GM18861 (cell line): ENCODE results near the gene UBAC2.
A peak's percentile ranks its signal among the peaks of the same experiment; 100 is the strongest.

Experiments used
- ATAC-seq: cut with Tn5 transposase; IDR thresholded peaks from one replicate; pipeline ENCODE4 v1.9.1; 2021; ENCODE audit not compliant: unreplicated experiment

UBAC2 gene

DNA sequence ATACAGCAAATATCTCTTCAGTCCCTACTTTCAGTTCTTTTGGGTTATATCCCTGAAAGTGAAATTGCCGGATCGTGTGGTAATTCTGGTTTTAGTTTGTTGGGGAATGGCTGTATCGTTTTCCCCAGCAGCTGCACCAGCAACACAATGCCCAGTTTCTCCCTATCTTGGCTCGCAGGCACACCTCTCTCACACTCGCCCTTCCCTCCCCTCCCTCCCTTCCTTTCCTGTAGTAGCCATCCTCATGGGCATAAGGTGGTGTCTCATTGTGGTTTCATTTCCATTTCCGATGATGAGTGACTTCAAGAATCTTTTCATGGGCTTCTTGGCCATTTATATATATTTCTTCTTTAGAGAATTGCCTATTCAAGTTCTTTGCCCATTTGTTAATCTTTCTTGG, 66.2 kb downstream of the UBAC2 start:
- ATAC-seq = no peak

DNA sequence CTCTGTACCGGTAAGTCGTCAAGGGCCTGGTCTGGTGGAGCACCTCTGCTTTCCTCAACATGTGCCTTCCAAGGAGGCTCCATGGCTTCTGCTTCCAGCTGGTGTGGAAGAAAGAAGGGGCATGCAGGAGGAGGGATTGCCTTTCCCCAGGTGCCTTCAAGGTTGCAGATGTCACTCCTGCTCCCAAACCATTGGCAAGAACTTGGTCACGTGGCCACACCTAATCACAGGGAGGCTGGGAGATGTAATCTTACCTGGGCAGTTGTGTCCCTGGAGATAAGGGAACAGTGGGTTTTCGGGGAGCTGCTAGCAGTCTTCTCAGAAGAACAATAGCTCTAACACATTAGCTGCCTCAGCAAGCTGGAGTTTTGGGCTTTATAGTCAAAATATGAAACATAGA, 67.3 kb downstream of the UBAC2 start:
- ATAC-seq = no peak

DNA sequence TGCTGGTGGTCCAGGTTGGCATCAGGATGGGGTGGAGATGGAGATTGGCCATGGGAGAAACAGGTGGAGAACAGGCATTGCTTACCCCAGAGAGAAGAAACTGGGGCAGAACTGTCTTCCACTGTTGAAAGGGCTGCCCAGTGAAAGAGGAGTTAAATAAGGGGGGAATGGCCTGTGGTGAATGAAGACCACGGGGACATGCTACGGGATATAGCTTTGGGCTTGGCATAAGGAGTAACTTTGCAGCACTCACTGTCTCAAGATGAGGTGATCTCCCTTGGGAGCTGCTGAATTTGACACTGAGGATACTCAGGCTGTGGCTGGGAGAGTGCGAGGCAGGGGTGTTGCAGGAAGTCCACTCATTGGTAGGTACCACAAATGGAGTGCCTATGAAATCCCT, 68.2 kb downstream of the UBAC2 start:
- no peak for ATAC-seq

GRCh38 chr13:99269627-99270241, 69.1 kb downstream of the UBAC2 start:
- peak; percentile 67 for ATAC-seq

GRCh38 chr13:99270518-99270917, 69.9 kb downstream of the UBAC2 start:
- ATAC-seq = no peak

DNA sequence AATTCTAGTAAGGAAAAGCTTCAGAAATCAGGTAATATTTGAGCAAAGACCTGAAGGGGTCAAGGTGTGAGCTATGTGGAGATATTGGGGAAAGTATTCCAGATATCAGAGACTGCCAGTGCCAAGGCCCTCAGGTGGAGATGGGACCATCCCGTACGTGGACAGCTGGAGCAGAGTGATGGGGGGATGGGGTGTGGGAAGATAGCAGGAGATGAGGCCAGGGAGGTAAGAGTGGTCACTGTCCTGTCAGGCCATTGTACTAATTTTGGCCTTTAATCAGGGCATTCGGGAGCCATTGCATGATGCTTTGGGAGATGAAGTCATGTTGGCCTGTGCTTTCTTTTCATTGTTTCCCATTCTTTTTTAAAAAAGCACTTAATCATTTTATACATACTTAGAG, 70.6 kb downstream of the UBAC2 start:
- no peak for ATAC-seq

- ATAC-seq = no peak
Measured at GRCh38 chr13:99272481-99272880, 71.8 kb downstream of the UBAC2 start.

DNA sequence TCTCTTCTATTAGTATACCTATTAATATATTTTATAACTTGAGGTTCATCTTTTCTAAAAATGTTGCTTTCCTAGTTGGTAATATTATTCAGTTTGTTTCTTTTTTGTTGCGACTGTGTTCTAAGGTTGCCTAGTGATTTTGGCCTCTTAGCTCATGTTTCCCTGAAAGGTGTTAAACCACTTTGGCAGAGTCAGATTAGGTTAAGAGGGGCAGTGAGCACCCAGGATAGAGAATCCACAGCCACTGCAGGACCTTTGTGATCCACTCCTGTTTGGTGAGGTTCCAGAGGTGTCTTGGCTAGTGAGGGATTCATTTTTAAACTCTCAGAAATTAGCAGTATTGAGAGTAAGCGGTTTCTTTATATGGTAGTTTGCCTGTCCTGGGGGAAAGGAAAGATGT, 72.5 kb downstream of the UBAC2 start:
- no peak for ATAC-seq

- ATAC-seq = no peak
Measured at GRCh38 chr13:99275093-99275469, 74.4 kb downstream of the UBAC2 start.

DNA sequence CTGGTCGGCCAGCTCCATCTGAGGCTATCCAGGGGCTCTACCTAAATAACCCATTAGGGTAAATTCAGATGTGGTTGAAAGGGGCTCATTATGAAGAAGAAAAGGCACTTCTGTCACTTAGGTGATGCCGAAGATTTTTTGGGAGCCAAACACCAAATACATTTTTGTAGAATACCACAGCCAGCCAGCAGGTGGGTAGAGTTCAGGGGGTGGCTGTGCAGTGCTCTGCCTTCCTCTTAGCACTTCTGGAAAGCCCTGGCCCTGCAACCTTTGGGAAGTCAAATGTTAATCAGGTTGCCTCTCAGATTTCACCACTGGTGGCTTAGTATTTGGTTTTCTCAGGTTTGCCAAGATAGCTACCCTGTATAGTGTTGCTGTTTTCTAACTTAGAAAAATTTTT, 76.1 kb downstream of the UBAC2 start:
- no peak for ATAC-seq

GRCh38 chr13:99277629-99278028, 77.0 kb downstream of the UBAC2 start:
- ATAC-seq = no peak

GRCh38 chr13:99278200-99278599, 77.5 kb downstream of the UBAC2 start:
- no peak for ATAC-seq

GRCh38 chr13:99278843-99279242, 78.2 kb downstream of the UBAC2 start:
- no peak for ATAC-seq

DNA sequence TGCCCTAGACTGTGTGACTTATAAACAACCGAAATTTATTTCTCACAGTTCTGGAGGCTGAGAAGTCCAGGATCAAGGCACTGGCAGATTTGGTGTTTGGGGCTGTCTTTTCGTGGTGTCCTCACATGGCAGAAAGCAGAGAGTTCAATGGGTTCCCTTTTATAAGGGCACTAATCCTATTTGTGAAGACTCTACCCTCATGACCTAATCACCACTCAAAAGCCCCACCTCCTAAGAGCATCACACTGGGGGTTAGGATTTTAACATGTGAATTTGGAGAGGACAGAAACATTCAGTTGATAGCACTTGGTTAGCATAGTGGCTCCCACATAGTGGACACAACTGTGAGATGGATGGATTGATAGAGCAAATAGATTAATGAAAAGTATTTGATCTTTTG, 79.0 kb downstream of the UBAC2 start:
- ATAC-seq = no peak

GRCh38 chr13:99280166-99280565, 79.5 kb downstream of the UBAC2 start:
- ATAC-seq = no peak

- ATAC-seq = peak; percentile 59
Measured at GRCh38 chr13:99281811-99282263, 81.2 kb downstream of the UBAC2 start.

DNA sequence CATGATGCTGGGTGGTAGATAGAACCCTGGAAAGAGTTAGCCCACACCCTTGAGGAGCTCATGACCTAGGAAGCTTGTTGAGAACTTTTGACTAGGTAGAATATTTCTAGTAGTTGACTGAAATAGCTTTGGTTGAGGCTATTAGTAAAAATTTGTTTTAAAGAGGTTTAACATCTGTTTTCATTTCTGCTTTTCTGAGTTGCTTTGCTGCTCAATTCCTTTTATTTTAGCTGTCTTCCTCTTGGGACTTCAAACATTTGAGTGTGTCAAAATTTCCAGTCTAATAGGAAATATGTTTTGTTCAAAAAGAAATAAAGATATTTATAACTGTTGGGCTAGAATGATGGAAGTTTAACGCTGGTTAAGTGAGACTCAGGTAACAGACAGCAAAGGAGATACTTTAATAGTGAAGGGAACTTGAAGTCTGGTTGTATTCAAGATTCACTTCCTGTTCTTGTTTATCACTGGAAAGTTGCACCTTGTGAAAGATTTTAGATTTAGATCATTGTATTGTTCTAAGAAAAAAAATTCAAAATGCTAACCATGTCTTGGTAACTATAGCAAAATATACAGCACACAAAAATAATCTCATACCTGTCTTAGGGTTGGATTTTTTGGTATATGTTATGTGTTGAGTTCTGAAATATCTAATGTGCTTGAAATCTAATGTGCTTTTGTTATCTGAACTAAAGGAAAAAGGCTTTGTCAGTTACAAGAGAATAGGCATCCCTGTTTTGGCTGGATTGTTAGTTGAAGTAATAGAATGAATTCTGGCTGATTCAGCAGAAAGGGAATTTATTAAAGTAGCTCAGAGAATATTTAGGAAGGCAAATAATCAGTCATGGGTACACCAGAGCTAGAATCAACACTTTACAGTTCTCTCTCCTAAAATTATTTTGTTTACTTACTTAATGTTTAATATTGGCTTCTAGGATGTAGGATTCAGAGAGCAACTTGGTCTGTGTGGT, 81.9 kb downstream of the UBAC2 start:
- ATAC-seq = peak; percentile 62

GRCh38 chr13:99285432-99286182, 85.0 kb downstream of the UBAC2 start:
- no peak for ATAC-seq

DNA sequence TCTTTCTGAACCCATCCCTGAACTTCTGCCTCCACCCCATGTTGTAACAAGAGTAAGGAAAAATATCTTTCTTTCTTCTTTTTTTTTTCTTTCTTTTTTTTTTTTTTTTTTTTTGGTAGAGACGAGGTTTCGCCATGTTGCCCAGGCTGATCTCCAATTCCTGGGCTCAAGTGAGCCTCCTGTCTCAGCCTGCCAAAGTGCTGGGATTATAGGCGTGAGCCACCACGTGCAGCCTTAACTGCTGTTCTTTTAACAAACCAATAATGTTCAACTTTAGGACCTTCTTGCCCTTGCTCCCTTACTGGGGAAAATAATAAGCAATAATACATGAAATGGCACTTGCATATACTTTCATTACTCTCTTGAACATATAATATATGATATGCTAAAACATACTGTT, 86.9 kb downstream of the UBAC2 start:
- peak; percentile 1 for ATAC-seq

DNA sequence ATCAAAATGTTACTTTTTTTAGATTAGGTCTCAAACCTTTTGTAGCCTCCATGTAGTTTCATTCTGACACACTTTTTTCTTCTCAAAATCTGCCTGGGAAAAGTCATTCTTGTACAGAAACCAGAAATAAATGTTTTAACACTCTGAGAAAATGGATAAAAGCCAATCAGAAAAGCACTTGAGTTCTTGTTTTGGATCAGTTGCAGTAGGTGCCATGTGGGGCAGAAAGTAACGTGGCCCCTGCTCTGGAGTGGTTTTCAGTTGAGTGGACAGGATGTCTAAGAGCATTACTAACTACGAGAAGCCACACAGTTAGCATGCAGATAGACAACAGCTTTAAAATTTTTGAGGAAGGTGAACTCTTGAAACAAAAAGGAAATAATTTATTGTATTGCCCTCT, 87.4 kb downstream of the UBAC2 start:
- ATAC-seq = peak; percentile 86

GRCh38 chr13:99289271-99289670, 88.6 kb downstream of the UBAC2 start:
- ATAC-seq = no peak
